Activated CD4-positive, alpha-beta memory T cell treated with anti-CD3 and anti-CD28 coated beads for 36 hours (primary cell): ENCODE measurements around the gene LAYN. TPM values are rescaled to one million over a fixed set of nuclear protein-coding genes. Genes with fewer than 3 reads are reported as not detected.
A peak's percentile ranks its signal among the peaks of the same experiment; 100 is the strongest.

Source experiments
- CTCF ChIA-PET: fragments of 350-600 bp; sonication (Branson Sonifier 250); formaldehyde crosslinking; loops from one replicate; lab custom pipeline; 2021; ENCODE audit warnings: antibody characterized with exemption, inconsistent platforms; lab: Charles Lee
- POLR2A ChIA-PET: fragments of 350-600 bp; sonication (Branson Sonifier 250); formaldehyde crosslinking; loops from one replicate; lab custom pipeline; 2021; ENCODE audit warnings: antibody characterized with exemption; lab: Charles Lee
- DNase-seq: peaks from one replicate; pipeline ENCODE4 v3.0.0-alpha.2; 2020
- H3K27ac Mint-ChIP-seq: one replicate; pipeline ENCODE4 v1.8.0; 2021; ENCODE audit warnings: mixed read lengths
- H3K27me3 Mint-ChIP-seq: one replicate; pipeline ENCODE4 v1.8.0; 2021; ENCODE audit warnings: mixed read lengths
- H3K36me3 Mint-ChIP-seq: one replicate; pipeline ENCODE4 v1.8.0; 2021; ENCODE audit warnings: mixed read lengths
- H3K4me1 Mint-ChIP-seq: one replicate; pipeline ENCODE4 v1.8.0; 2021; ENCODE audit warnings: low read depth, mixed read lengths
- H3K4me3 Mint-ChIP-seq: one replicate; pipeline ENCODE4 v1.8.0; 2021; ENCODE audit warnings: mild to moderate bottlenecking, mixed read lengths
- H3K9me3 Mint-ChIP-seq: one replicate; pipeline ENCODE4 v1.8.0; 2021; ENCODE audit warnings: mixed read lengths
- intact Hi-C: fragments of 100-400 bp; cut with micrococcal nuclease; formaldehyde crosslinking; loops from one replicate; pipeline ENCODE4 v1.15.1; 2023
- total RNA-seq, 2 experiments: library from RNA; stranded (reverse); gene quantifications; one replicate each; pipeline ENCODE4 v1.2.3, GENCODE V29; 2021

LAYN gene
- total RNA-seq, 2 experiments from 2014 or later = 0.19 to 0.26 TPM

DNA sequence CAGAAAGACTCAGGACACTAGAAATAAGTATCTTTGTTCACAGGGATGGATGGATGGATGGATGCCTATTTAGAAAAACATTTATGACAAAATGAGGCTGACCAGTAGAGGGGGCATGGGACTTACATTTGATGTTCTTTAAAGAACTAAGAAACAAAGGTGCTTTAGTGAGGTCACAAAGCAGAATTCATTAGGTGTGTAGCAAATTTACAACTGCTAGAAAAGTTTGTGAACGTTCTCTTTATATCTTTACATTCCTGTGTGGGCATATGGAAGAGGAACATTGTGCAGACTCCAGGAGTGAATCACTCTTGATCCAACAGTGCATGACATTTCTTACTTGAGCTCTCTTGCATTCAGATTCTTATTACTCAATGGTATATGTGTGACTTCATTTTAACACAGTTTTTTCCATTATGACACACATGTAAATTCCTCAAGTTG is 45.9 kb downstream of the LAYN start:
- H3K4me3 Mint-ChIP-seq = no peak overlapping the region
- POLR2A ChIA-PET = interaction anchor here (1.0 to 1.3 kb wide), 2 partner anchors 190 to 500 kb away, joined by 3 to 5 read pairs; partner anchors contain the start of genes SDHD and TIMM8B
- no peaks in the 10 kb centered on the region for H3K9me3 Mint-ChIP-seq

DNA sequence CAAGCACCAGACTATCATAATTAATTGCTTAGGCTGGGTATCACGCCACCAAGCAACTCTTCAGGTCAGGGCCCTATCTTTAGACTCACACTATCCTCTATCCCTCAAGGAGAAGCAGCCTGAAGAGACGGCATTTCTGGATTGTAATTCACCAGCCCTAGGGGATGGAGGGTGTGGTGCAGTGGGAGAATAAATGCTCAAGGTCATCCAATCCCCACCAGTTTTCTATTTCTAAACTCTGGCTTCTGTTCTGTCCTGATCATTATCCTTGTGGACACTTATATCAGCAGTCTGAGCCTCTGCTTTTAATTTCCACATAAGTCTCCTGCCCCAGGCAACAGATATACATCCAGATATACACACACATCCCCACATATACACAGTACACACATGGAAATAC is 48.6 kb downstream of the LAYN start:
- DNase-seq = no peak
- POLR2A ChIA-PET = interaction anchor here (1.2 kb wide), 1 partner anchor 177 kb away, joined by 3 read pairs; the partner anchor contains the start of gene PPP2R1B
- CTCF ChIA-PET = interaction anchor here (0.8 to 5.7 kb wide), 2 partner anchors 188 to 189 kb away, joined by 3 to 101 read pairs; no protein-coding TSS in a partner anchor
- no peak overlapping the region for H3K4me3 Mint-ChIP-seq
- intact Hi-C loops = no loop called here
- no peak overlapping the region for H3K27ac Mint-ChIP-seq
- no peaks in the 10 kb centered on the region for H3K36me3 Mint-ChIP-seq
- no peaks in the 10 kb centered on the region for H3K4me1 Mint-ChIP-seq
- H3K27me3 Mint-ChIP-seq = no peaks in the 10 kb centered on the region
- no peaks in the 10 kb centered on the region for H3K9me3 Mint-ChIP-seq

More for the DNA sequence above, 45.9 kb downstream of the LAYN start:
- Mint-ChIP-seq H3K27me3 (no peaks in the 10 kb centered on the region), H3K4me1 (no peaks in the 10 kb centered on the region), H3K27ac (no peak overlapping the region), H3K36me3 (no peaks in the 10 kb centered on the region)
- CTCF ChIA-PET = interaction anchor here (0.6 to 5.7 kb wide), 22 partner anchors 11 to 304 kb away, joined by 3 to 101 read pairs (median 4); partner anchors contain the start of genes ALG9, PPP2R1B and SIK2
- intact Hi-C loops = loop anchor here (1.0 to 2.0 kb wide), 3 partner anchors 22 to 255 kb away; no protein-coding TSS in a partner anchor
- peak; percentile 35 for DNase-seq

- ChIA-PET POLR2A (interaction anchor here (0.6 to 1.2 kb wide), 2 partner anchors 151 to 176 kb away, joined by 3 read pairs; partner anchors contain the start of gene PPP2R1B), CTCF (interaction anchor here (0.6 to 1.2 kb wide), 4 partner anchors 14 to 524 kb away, joined by 3 read pairs; no protein-coding TSS in a partner anchor)
- Mint-ChIP-seq H3K36me3 (no peaks in the 10 kb centered on the region), H3K4me3 (no peak overlapping the region), H3K27me3 (peaks cover 1% of the 10 kb centered on the region), H3K27ac (no peak overlapping the region), H3K4me1 (no peaks in the 10 kb centered on the region), H3K9me3 (no peaks in the 10 kb centered on the region)
- intact Hi-C loops = no loop called here
- DNase-seq = no peak
Observed at GRCh38 chr11:111589886-111590499, 49.5 kb downstream of the LAYN start.

DNA sequence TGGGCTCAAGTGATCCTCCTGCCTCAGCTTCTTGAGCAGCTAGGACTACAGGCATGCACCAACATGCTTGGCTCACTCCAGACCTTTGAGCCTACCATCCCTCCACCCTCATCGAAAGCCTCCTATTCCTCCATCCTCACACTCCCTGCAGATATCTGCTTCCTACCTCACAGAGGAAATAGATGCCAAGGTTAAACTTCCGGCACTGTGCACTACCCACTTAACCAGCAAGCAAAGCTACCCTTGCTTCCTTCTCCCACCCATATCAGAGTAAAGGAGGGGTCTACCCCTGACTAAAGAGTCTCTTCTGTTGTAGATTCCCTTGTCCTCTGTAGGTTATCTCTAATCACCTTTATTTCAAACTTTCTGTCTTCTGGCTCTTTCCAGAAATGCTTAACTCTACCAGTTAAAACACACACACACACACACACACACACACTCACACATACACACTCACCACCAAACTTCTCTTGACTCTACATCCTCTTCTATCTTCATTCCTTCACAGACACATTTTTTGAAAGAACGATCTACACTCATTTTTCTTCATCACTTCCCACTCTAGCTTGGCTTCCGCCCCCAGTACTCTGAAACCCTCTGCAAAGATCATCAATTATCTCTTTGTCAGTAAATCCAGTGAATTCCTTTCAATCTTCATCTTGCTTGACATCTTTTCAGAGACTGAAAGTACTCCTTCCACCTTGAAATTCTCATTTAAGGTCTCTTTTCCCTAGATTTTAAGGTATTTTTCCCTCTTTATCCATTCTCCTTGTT is 50.9 kb downstream of the LAYN start:
- Mint-ChIP-seq H3K27ac (no peak overlapping the region), H3K27me3 (peaks cover 7% of the 10 kb centered on the region), H3K4me1 (no peaks in the 10 kb centered on the region), H3K36me3 (no peaks in the 10 kb centered on the region), H3K9me3 (no peaks in the 10 kb centered on the region), H3K4me3 (no peak overlapping the region)
- CTCF ChIA-PET = no interaction called here
- intact Hi-C loops = no loop called here
- DNase-seq = no peak
- POLR2A ChIA-PET = no interaction called here

GRCh38 chr11:111592491-111592890 is 52.0 kb downstream of the LAYN start:
- H3K4me1 Mint-ChIP-seq = no peaks in the 10 kb centered on the region
- POLR2A ChIA-PET = no interaction called here

DNA sequence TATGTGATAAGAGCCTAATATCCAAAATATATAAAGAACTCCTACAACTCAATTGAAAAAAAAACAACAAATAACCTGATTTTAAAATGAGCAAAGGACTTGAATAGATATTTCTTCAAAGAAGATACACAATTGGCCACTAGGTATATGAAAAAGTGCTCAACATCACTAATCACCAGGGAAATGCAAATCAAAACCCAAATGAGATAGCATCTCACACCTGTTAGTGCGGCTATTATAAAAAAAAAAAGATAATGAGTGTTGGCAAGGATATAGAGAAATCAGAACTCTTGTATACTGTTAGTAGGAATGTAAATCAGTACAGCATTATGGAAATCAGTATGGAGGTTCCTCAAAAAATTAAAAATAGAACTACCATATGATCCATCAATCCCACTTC is 55.8 kb downstream of the LAYN start:
- Mint-ChIP-seq H3K4me1 (peaks cover 5% of the 10 kb centered on the region), H3K4me3 (no peak overlapping the region), H3K36me3 (no peaks in the 10 kb centered on the region), H3K9me3 (no peaks in the 10 kb centered on the region), H3K27me3 (peaks cover 7% of the 10 kb centered on the region), H3K27ac (no peak overlapping the region)
- intact Hi-C loops = no loop called here
- ChIA-PET POLR2A (no interaction called here), CTCF (interaction anchor here (2.3 kb wide), 1 partner anchor 9 kb away, joined by 20 read pairs; no protein-coding TSS in a partner anchor)
- DNase-seq = no peak

More at GRCh38 chr11:111592491-111592890, 52.0 kb downstream of the LAYN start:
- Mint-ChIP-seq H3K4me3 (no peak overlapping the region), H3K9me3 (no peaks in the 10 kb centered on the region), H3K36me3 (no peaks in the 10 kb centered on the region), H3K27me3 (peaks cover 7% of the 10 kb centered on the region), H3K27ac (no peak overlapping the region)
- intact Hi-C loops = no loop called here
- CTCF ChIA-PET = interaction anchor here (1.0 kb wide), 1 partner anchor 184 kb away, joined by 3 read pairs; no protein-coding TSS in a partner anchor
- no peak for DNase-seq

GRCh38 chr11:111598148-111598547 is 57.6 kb downstream of the LAYN start:
- CTCF ChIA-PET = interaction anchor here (0.7 to 2.3 kb wide), 6 partner anchors 11 to 316 kb away, joined by 3 to 20 read pairs (median 6); no protein-coding TSS in a partner anchor
- intact Hi-C loops = no loop called here
- Mint-ChIP-seq H3K9me3 (no peaks in the 10 kb centered on the region), H3K27ac (no peak overlapping the region), H3K4me3 (no peak overlapping the region), H3K4me1 (peaks cover 11% of the 10 kb centered on the region), H3K36me3 (no peaks in the 10 kb centered on the region), H3K27me3 (peaks cover 7% of the 10 kb centered on the region)
- POLR2A ChIA-PET = no interaction called here
- DNase-seq = no peak

- Mint-ChIP-seq H3K4me3 (no peak overlapping the region), H3K27ac (no peak overlapping the region), H3K4me1 (peaks cover 15% of the 10 kb centered on the region), H3K27me3 (peaks cover 7% of the 10 kb centered on the region), H3K9me3 (no peaks in the 10 kb centered on the region), H3K36me3 (no peaks in the 10 kb centered on the region)
- intact Hi-C loops = no loop called here
- DNase-seq = no peak
- ChIA-PET CTCF (interaction anchor here (0.7 to 2.3 kb wide), 7 partner anchors 11 to 316 kb away, joined by 3 to 20 read pairs (median 4); no protein-coding TSS in a partner anchor), POLR2A (no interaction called here)
Observed at GRCh38 chr11:111598559-111598958, 58.0 kb downstream of the LAYN start.

DNA sequence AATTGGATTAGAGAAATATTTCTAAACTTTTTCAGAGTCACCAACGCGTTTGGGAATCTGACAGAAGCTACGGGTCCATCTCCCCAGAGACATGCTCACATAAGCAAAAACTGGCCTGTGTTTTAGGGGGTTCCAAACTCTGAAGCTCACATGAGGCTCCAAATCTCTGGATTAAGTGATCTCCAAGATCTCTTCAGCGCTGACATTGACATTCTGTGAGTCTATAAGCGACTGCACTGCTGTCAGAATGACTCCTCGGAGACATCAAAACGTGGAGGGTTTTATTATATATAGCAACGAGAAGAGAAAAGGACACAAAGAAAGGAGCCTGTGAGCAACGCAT is 61.1 kb downstream of the LAYN start:
- Mint-ChIP-seq H3K27ac (peak overlapping the region; percentile 77), H3K36me3 (no peaks in the 10 kb centered on the region), H3K9me3 (no peaks in the 10 kb centered on the region), H3K27me3 (no peaks in the 10 kb centered on the region), H3K4me1 (peaks cover 30% of the 10 kb centered on the region), H3K4me3 (peak overlapping the region; percentile 75)
- POLR2A ChIA-PET = no interaction called here
- intact Hi-C loops = loop anchor here (5.0 kb wide), 5 partner anchors 69 to 681 kb away; partner anchors contain the start of gene DLAT
- CTCF ChIA-PET = interaction anchor here (1.0 to 4.4 kb wide), 4 partner anchors 15 to 240 kb away, joined by 3 to 58 read pairs (median 6); no protein-coding TSS in a partner anchor
- no peak for DNase-seq

DNA sequence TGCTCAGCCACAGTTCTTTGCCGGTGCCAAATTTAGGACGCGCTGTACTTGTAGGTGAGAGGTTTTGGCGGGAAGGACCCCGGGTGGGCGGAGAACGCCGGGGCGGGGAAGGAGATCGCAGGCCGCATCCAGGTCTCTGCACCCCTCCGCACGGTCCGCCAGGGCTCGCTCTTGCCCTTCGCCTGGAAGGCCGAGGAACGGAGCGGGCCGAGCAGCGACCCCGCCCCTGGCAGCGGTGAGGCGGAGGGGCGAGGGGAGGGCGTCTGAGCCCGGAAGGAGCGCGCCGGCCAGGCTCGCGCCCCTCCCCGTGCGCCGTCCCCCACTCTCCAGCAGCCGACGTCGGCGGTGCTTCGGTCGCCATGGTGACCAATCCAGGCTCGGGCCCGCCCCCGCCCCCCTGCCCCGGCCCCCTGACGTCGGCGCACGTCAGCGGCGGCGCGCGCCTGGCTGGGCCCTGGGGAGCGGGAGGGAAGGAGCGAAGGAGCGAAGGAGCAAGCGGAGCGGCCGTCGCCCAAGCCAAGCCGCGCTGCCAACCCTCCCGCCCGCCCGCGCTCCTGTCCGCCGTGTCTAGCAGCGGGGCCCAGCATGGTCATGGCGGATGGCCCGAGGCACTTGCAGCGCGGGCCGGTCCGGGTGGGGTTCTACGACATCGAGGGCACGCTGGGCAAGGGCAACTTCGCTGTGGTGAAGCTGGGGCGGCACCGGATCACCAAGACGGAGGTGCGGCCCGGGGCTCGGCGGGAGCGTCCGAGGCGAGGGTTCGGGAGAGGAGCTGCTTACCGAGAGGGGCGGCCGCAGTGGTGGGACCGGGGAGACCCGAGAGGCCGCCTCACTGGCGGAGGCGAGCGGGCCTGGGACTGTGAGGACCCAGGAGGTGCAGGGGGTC is 61.7 kb downstream of the LAYN start, which contains the start of gene SIK2:
Gene SIK2 (plus strand): TSS at position 471 of the 886 bp plus-strand sequence. CDS start 115 bp downstream, at position 586.
- Mint-ChIP-seq H3K27me3 (no peaks in the 10 kb centered on the region), H3K36me3 (no peaks in the 10 kb centered on the region), H3K4me3 (peak within 1 kb of the TSS; percentile 91), H3K9me3 (no peaks in the 10 kb centered on the region), H3K4me1 (peaks cover 30% of the 10 kb centered on the region), H3K27ac (peak within 1 kb of the TSS; percentile 77)
- DNase-seq = peak; percentile 93
- intact Hi-C loops = loop anchor here (1.0 to 5.0 kb wide), 11 partner anchors 37 to 680 kb away; partner anchors contain the start of genes ALG9, CFAP68, DLAT and FDXACB1
- CTCF ChIA-PET = interaction anchor here (0.6 to 4.4 kb wide), 10 partner anchors 14 to 239 kb away, joined by 3 to 58 read pairs (median 3); partner anchors contain the start of gene PPP2R1B
- POLR2A ChIA-PET = interaction anchor here (0.9 to 1.6 kb wide), 2 partner anchors 164 to 174 kb away, joined by 3 read pairs; partner anchors contain the start of gene PPP2R1B
